A673 (cell line): Measurements from ENCODE around the gene NAIF1.

Experiments
- CTCF ChIP-seq: fragments of 300-800, 200-600 bp; sonication (generic); conservative IDR thresholded peaks from 2 replicates; pipeline ENCODE4 v1.5.1; 2017; ENCODE audit warnings: low read depth, mild to moderate bottlenecking, antibody characterized with exemption, low read length, moderate library complexity, mixed read lengths
- EZH2 ChIP-seq: fragments of 200-600 bp; sonication (generic); IDR thresholded peaks from 2 replicates; pipeline ENCODE4 v1.6.1; 2017; ENCODE audit warnings: borderline replicate concordance, low read depth, mild to moderate bottlenecking, mixed read lengths, antibody characterized with exemption, low read length; ENCODE audit not compliant: poor library complexity, severe bottlenecking

- peak; percentile 86 for TF ChIP-seq CTCF
- TF ChIP-seq EZH2: no peak
Measured at GRCh38 chr9:128034821-128035652, 32.1 kb downstream of the NAIF1 start.
